Transverse colon (tissue), 4 donors: ENCODE measurements around the gene TANGO6. TPM values are rescaled to one million over a fixed set of nuclear protein-coding genes. Genes with fewer than 3 reads are reported as not detected.

Experiments used
- DNase-seq: peaks from one replicate; pipeline ENCODE4 v3.0.0-alpha.2; 2019
- H3K27ac ChIP-seq, 4 donors: fragments of 200-600 bp; sonication (generic); 2 replicates each; pipeline ENCODE4 v1.5.1; 2016 to 2018; ENCODE audit warnings: inconsistent platforms in 4 of 4
- H3K27me3 ChIP-seq: fragments of 200-600 bp; sonication (generic); 2 replicates; pipeline ENCODE4 v1.5.1; 2017; ENCODE audit warnings: inconsistent platforms
- H3K36me3 ChIP-seq, 4 donors: fragments of 200-600 bp; sonication (generic); 2 replicates each; pipeline ENCODE4 v1.5.1; 2017 to 2019; ENCODE audit warnings: inconsistent platforms in 4 of 4
- H3K4me1 ChIP-seq, 4 donors: fragments of 200-600 bp; sonication (generic); 2 replicates each; pipeline ENCODE4 v1.5.1; 2017 to 2020; ENCODE audit warnings: inconsistent platforms in 4 of 4
- H3K4me3 ChIP-seq, 4 donors: fragments of 200-600 bp; sonication (generic); 1 replicate in 1 of 4; 2 replicates in 3 of 4; pipeline versions ENCODE4 v1.5.1 to v1.6.1; 2017 to 2019; ENCODE audit warnings: inconsistent platforms in 4 of 4
- H3K9me3 ChIP-seq, 2 donors: fragments of 200-600 bp; sonication (generic); 2 replicates each; pipeline ENCODE4 v1.5.1; 2017 to 2019; ENCODE audit warnings: inconsistent platforms in 2 of 2
- EP300 ChIP-seq: sonication (generic); formaldehyde crosslinking; IDR thresholded peaks from one replicate; pipeline ENCODE4 v1.6.1; 2017; ENCODE audit warnings: antibody characterized with exemption, low read depth
- POLR2A ChIP-seq: fragments of 450-650 bp; IDR thresholded peaks from one replicate; pipeline ENCODE4 v1.6.1; 2016; ENCODE audit warnings: antibody characterized with exemption, mild to moderate bottlenecking, moderate library complexity
- POLR2AphosphoS5 ChIP-seq, 3 donors: sonication (generic); formaldehyde crosslinking; IDR thresholded peaks; one replicate each; pipeline ENCODE4 v1.6.1; 2016; ENCODE audit warnings: antibody characterized with exemption in 3 of 3
- WGBS, 2 donors: methylation state at CpG; one replicate each; pipeline ENCODE4 v1.1.5; 2018; ENCODE audit warnings: low coverage in 1 of 2; 5-methylcytosine and 5-hydroxymethylcytosine counted together
- in situ Hi-C, 4 donors: fragments of 200-750 bp; cut with MboI; loops; one replicate each; pipeline versions ENCODE4 v1.15.0 to v1.15.1; 2017; ENCODE audit warnings: low sequenced_read_pairs in 3 of 4, low pct_ligation_motif_present in 1 of 4, low pct_unique_long_range_greater_than_20kb in 1 of 4
- intact Hi-C: fragments of 100-400 bp; cut with DNase I; formaldehyde crosslinking; loops from one replicate; pipeline ENCODE4 v1.15.1; 2023; ENCODE audit warnings: low total_unique reads
- total RNA-seq, 4 donors: library from RNA; depleted of rRNA; stranded (reverse); fragments of >200 nt; gene quantifications; one replicate each; pipeline ENCODE4 v1.1.0, GENCODE V29; 2016
- TF ChIP-seq, protein P1 (sequence below), 5 experiments: fragments of 200-600 bp in 3 of 5; fragments of 450-650 bp in 2 of 5; sonication (generic) in 3 of 5; IDR thresholded peaks; 1 replicate in 2 of 5; 2 replicates in 3 of 5; pipeline ENCODE4 v1.5.1; 2016 to 2017; ENCODE audit warnings: antibody characterized with exemption in 5 of 5, inconsistent platforms in 3 of 5, mild to moderate bottlenecking in 2 of 5, moderate library complexity in 1 of 5

The TANGO6 gene
- total RNA-seq, 4 donors from 2014 or later, result 10.6 to 55.4 (median 22.8) TPM

GRCh38 chr16:68948230-68948910 lies 105.0 kb downstream of the TANGO6 start:
- H3K9me3 ChIP-seq, result peaks cover 0 to 8% of the 10 kb centered on the region in 2 donors
- 91 to 100% methylated on average over 1 of the region's 1 CpG for WGBS, 2 donors
- in situ Hi-C loops (no loop called here), intact Hi-C loops (no loop called here)
- no peaks in the 10 kb centered on the region for H3K4me1 ChIP-seq
- no peaks in the 10 kb centered on the region for H3K27me3 ChIP-seq
- H3K4me3 ChIP-seq, result no peak overlapping the region
- DNase-seq, result no peak
- no peak overlapping the region for H3K27ac ChIP-seq
- H3K36me3 ChIP-seq, result peaks cover 0 to 10% (median 0%) of the 10 kb centered on the region in 4 donors
- TF ChIP-seq POLR2AphosphoS5 (IDR thresholded peaks at IDR 0.05), result no peak
- TF ChIP-seq, protein P1, sequence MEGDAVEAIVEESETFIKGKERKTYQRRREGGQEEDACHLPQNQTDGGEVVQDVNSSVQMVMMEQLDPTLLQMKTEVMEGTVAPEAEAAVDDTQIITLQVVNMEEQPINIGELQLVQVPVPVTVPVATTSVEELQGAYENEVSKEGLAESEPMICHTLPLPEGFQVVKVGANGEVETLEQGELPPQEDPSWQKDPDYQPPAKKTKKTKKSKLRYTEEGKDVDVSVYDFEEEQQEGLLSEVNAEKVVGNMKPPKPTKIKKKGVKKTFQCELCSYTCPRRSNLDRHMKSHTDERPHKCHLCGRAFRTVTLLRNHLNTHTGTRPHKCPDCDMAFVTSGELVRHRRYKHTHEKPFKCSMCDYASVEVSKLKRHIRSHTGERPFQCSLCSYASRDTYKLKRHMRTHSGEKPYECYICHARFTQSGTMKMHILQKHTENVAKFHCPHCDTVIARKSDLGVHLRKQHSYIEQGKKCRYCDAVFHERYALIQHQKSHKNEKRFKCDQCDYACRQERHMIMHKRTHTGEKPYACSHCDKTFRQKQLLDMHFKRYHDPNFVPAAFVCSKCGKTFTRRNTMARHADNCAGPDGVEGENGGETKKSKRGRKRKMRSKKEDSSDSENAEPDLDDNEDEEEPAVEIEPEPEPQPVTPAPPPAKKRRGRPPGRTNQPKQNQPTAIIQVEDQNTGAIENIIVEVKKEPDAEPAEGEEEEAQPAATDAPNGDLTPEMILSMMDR (IDR thresholded peaks at IDR 0.05), result no peak
- no peak for TF ChIP-seq POLR2A
- no peak for TF ChIP-seq EP300

DNA sequence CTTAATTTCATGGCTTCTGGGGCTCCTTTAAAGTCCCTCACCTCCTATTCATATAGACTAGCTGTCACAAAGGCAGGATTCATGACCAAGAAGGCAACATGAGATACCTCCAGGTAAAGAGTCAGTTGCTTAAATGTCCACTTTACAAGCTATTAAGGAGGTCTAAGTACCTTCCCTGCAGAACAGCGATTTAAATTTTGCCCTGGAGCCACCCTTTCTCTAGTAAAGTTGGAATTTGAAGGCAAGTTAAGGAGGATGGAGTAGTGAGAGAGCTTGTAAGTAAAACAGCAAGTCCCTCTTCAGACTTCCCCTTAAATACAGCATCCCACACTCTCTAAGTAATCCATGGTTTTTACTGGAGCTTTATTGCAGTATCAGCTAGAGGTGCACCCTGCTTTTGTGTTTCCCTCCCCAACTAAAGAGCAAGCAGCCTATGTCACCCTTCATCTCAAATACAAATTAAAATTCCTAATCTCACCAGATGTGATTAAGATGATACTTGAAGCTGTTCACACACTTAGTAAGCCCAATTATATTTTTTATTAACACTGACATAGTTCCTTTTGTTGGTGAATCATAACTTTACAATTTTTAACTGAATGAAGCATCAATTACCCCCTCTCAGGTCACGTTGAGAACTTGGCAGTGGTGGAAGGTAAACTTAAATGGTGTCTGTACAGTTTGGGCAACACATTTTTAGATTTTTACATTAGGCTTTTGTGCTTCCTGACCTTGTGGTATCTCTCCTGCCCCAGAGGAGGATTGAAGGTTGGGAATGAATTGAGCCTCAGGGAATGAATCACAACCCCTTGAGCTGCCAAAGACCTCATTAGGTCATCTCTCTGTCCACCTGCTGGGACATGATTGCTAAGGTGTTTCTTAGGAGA lies 108.9 kb downstream of the TANGO6 start:
- in situ Hi-C loops, result no loop called here
- TF ChIP-seq EP300 (no peak), POLR2A (no peak), POLR2AphosphoS5 (IDR thresholded peaks at IDR 0.05) (no peak)
- TF ChIP-seq, protein P1 (IDR thresholded peaks at IDR 0.05), result no peak
- Histone ChIP-seq H3K27me3 (no peaks in the 10 kb centered on the region), H3K4me1 (no peaks in the 10 kb centered on the region), H3K9me3 (no peaks in the 10 kb centered on the region), H3K27ac (no peak overlapping the region), H3K36me3 (no peaks in the 10 kb centered on the region), H3K4me3 (no peak overlapping the region)
- intact Hi-C loops, result no loop called here
- no peak for DNase-seq
- WGBS, 2 donors, result 72% methylated on average over 2 of the region's 2 CpGs

- WGBS, 2 donors, result 69 to 70% methylated on average over 8 of the region's 8 CpGs
- Histone ChIP-seq H3K27me3 (no peaks in the 10 kb centered on the region), H3K9me3 (no peaks in the 10 kb centered on the region), H3K4me1 (no peaks in the 10 kb centered on the region), H3K27ac (no peak overlapping the region), H3K4me3 (no peak overlapping the region), H3K36me3 (no peaks in the 10 kb centered on the region)
- in situ Hi-C loops, result no loop called here
- intact Hi-C loops, result no loop called here
- TF ChIP-seq, protein P1 (IDR thresholded peaks at IDR 0.05), result no peak
- TF ChIP-seq POLR2A, result no peak
- TF ChIP-seq POLR2AphosphoS5 (IDR thresholded peaks at IDR 0.05), result no peak
- no peak for TF ChIP-seq EP300
- no peak for DNase-seq
These were observed 111.7 kb downstream of the TANGO6 start for GRCh38 chr16:68954911-68955635.

DNA sequence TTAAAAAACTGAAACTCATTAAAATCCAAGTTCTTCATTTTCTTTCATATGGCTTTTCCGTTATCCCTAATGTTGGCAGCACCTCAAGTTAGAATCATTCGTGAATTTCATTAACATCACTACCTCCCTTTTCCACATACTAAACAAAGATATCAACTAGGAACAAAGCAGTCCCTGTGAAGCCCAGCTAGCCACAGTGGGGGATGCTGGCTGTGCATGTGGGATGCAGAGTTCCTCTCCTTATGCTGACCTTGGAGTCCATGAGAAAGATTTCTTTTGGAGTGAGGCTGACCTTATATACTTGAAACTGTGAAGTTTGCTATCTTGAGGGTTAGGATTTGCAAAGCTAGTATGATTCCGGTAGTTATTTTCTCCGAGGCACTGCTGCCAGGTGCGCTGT lies 117.6 kb downstream of the TANGO6 start:
- Histone ChIP-seq H3K4me3 (no peak overlapping the region), H3K27me3 (no peaks in the 10 kb centered on the region), H3K36me3 (no peaks in the 10 kb centered on the region), H3K9me3 (no peaks in the 10 kb centered on the region), H3K27ac (no peak overlapping the region), H3K4me1 (no peaks in the 10 kb centered on the region)
- intact Hi-C loops, result no loop called here
- in situ Hi-C loops, result no loop called here
- DNase-seq, result no peak
- 88 to 91% methylated on average over 2 to 5 of the region's 5 CpGs for WGBS, 2 donors
- TF ChIP-seq POLR2AphosphoS5 (IDR thresholded peaks at IDR 0.05) (no peak), POLR2A (no peak), EP300 (no peak)
- TF ChIP-seq, protein P1 (IDR thresholded peaks at IDR 0.05), result no peak
